HG03558 (cell line): ENCODE results near the gene ZNF341.
"Not testable (repeated sequence)": the region's sequence is repeated elsewhere in the genome, so short reads cannot be mapped to it uniquely, and the experiment has no call there.

Experiments used
- ATAC-seq: cut with Tn5 transposase; IDR thresholded peaks from one replicate; pipeline ENCODE4 v1.9.1; 2021; ENCODE audit warnings: moderate number of reproducible peaks; ENCODE audit not compliant: unreplicated experiment; ENCODE audit errors: extremely low read depth

Gene ZNF341

GRCh38 chr20:33791021-33791420 is 59.2 kb downstream of the ZNF341 start:
- ATAC-seq: no peak

GRCh38 chr20:33791540-33791939 is 59.7 kb downstream of the ZNF341 start:
- no peak for ATAC-seq

- ATAC-seq: no peak
Observed at GRCh38 chr20:33791959-33792597, 60.3 kb downstream of the ZNF341 start.

GRCh38 chr20:33792598-33792989 is 60.8 kb downstream of the ZNF341 start:
- not testable (repeated sequence) for ATAC-seq

GRCh38 chr20:33793011-33793931 is 61.5 kb downstream of the ZNF341 start:
- no peak for ATAC-seq

GRCh38 chr20:33796263-33796906 is 64.6 kb downstream of the ZNF341 start:
- ATAC-seq: no peak

GRCh38 chr20:33796907-33797544 is 65.2 kb downstream of the ZNF341 start:
- ATAC-seq: no peak

GRCh38 chr20:33798444-33798843 is 66.6 kb downstream of the ZNF341 start:
- no peak for ATAC-seq

GRCh38 chr20:33803921-33804337 is 72.1 kb downstream of the ZNF341 start:
- ATAC-seq: no peak

- ATAC-seq: no peak
Observed at GRCh38 chr20:33808388-33808787, 76.6 kb downstream of the ZNF341 start.

- ATAC-seq: no peak
Observed at GRCh38 chr20:33810259-33810658, 78.5 kb downstream of the ZNF341 start.

GRCh38 chr20:33810885-33811775 is 79.3 kb downstream of the ZNF341 start, which contains the start of gene CHMP4B:
Gene CHMP4B, plus strand, starts transcription at chr20:33811348. Its CDS starts 121 bp downstream, at chr20:33811469.
- peak; percentile 78 for ATAC-seq

GRCh38 chr20:33811776-33812151 is 80.0 kb downstream of the ZNF341 start:
- no peak for ATAC-seq

- no peak for ATAC-seq
Observed at GRCh38 chr20:33812152-33812849, 80.5 kb downstream of the ZNF341 start.

GRCh38 chr20:33812908-33813462 is 81.2 kb downstream of the ZNF341 start:
- ATAC-seq: no peak

GRCh38 chr20:33814238-33814712 is 82.5 kb downstream of the ZNF341 start:
- no peak for ATAC-seq

- ATAC-seq: no peak
Observed at GRCh38 chr20:33815671-33816070, 83.9 kb downstream of the ZNF341 start.

- no peak for ATAC-seq
Observed at GRCh38 chr20:33816191-33816590, 84.4 kb downstream of the ZNF341 start.
